Measurements from ENCODE around the gene HGFAC.

HGFAC gene

GRCh38 chr4:3412257-3413020 lies 29.3 kb upstream of the HGFAC start:
- Histone ChIP-seq H3K9me3 (no peaks in the 10 kb centered on the region), H3K4me3 (ENCODE audit: low read depth in 1 of 2, low read length in 1 of 2) (no peak overlapping the region), H3K36me3 (no peaks in the 10 kb centered on the region), H3K4me1 (ENCODE audit: control insufficient read depth in 1 of 2, insufficient read depth in 1 of 2, low read depth in 1 of 2, low read length in 1 of 2) (no peaks in the 10 kb centered on the region), H3K27ac (no peak overlapping the region), H3K27me3 (no peaks in the 10 kb centered on the region)
- TF ChIP-seq CTCF (IDR thresholded peaks at IDR 0.05): no peak

GRCh38 chr4:3413217-3413671 lies 28.5 kb upstream of the HGFAC start:
- no peaks in the 10 kb centered on the region for H3K27me3 ChIP-seq
- H3K9me3 ChIP-seq: no peaks in the 10 kb centered on the region
- H3K4me1 ChIP-seq (ENCODE audit: control insufficient read depth in 1 of 2, insufficient read depth in 1 of 2, low read depth in 1 of 2, low read length in 1 of 2): no peaks in the 10 kb centered on the region
- no peak for TF ChIP-seq CTCF (IDR thresholded peaks at IDR 0.05)
- no peak overlapping the region for H3K4me3 ChIP-seq (ENCODE audit: low read depth in 1 of 2, low read length in 1 of 2)
- H3K27ac ChIP-seq: no peak overlapping the region
- no peaks in the 10 kb centered on the region for H3K36me3 ChIP-seq

GRCh38 chr4:3413675-3414420 lies 27.9 kb upstream of the HGFAC start:
- H3K9me3 ChIP-seq: no peaks in the 10 kb centered on the region
- no peak overlapping the region for H3K27ac ChIP-seq
- H3K36me3 ChIP-seq: no peaks in the 10 kb centered on the region
- no peaks in the 10 kb centered on the region for H3K4me1 ChIP-seq (ENCODE audit: control insufficient read depth in 1 of 2, insufficient read depth in 1 of 2, low read depth in 1 of 2, low read length in 1 of 2)
- no peak overlapping the region for H3K4me3 ChIP-seq (ENCODE audit: low read depth in 1 of 2, low read length in 1 of 2)
- TF ChIP-seq CTCF (IDR thresholded peaks at IDR 0.05): no peak
- H3K27me3 ChIP-seq: no peaks in the 10 kb centered on the region

DNA sequence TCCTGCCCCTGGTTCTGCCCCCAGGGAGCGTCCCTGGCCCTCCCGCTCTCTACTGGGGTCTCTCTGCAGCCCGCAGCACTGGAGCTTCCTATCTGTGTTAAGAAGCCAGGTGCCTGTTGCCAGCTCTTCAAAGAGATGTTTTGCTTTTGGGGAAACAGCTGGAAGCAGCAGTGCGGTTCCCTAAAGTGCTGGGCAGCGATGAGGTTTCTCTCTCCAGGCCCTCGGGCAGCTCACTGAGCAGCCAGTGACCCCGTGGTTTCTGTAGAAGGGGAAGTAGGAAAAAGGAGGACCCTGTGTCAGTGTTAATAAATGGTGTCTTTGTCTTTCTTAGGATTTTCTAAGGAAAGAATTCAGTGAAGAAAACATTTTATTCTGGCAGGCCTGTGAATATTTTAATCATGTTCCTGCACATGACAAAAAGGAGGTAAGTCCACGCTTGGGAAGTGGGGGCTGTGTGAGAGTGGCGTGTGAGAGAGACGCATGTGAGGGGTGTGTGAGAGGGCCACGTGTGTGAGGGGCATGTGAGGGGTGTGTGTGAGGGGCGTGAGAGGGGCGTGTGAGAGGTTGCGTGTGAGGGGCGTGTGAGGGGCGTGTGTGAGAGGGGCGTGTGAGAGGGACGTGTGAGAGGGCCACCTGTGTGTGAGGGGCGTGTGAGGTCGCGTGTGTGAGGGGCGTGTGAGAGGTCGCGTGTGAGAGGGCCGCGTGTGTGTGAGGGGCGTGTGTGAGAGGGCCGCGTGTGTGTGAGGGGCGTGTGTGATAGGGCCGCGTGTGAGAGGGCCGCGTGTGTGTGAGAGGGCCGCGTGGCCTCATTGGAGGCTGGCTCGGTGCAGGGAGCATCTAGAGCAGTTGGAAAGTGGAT lies 27.1 kb upstream of the HGFAC start:
- no peaks in the 10 kb centered on the region for H3K4me1 ChIP-seq (ENCODE audit: control insufficient read depth in 1 of 2, insufficient read depth in 1 of 2, low read depth in 1 of 2, low read length in 1 of 2)
- H3K27me3 ChIP-seq: no peaks in the 10 kb centered on the region
- no peak overlapping the region for H3K4me3 ChIP-seq (ENCODE audit: low read depth in 1 of 2, low read length in 1 of 2)
- no peaks in the 10 kb centered on the region for H3K9me3 ChIP-seq
- H3K36me3 ChIP-seq: no peaks in the 10 kb centered on the region
- H3K27ac ChIP-seq: no peak overlapping the region
- no peak for TF ChIP-seq CTCF (IDR thresholded peaks at IDR 0.05)

DNA sequence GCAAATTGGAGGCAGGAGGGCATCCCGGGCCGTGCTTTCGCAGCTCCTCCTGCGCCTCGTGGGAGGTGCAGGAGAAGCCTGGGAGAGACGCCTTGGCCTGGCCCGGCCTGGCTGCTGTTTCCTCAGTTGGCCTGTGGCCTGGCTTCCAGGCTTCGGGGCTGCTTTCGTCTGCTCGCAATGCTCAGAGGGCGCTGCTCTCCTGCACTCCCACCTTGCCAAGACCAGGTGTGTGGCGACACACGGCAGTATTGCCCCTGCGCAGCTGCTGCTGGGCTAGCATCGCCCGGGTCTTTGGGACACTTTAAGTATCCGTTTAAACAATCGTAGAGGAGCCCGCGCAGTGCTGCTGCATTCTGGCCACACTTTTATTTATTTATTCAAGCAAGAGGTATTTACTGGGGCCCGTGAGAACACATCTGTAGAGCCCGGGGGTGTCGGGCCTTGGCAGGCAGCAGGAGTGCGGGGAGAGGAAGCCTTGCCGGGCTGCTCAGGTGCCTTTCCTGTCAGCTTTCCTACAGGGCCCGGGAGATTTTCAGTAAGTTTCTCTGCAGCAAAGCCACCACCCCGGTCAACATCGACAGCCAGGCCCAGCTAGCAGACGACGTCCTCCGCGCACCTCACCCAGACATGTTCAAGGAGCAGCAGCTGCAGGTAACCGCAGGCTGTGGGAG lies 26.2 kb upstream of the HGFAC start:
- H3K4me3 ChIP-seq (ENCODE audit: low read depth in 1 of 2, low read length in 1 of 2): no peak overlapping the region
- H3K27me3 ChIP-seq: no peaks in the 10 kb centered on the region
- TF ChIP-seq CTCF (IDR thresholded peaks at IDR 0.05): no peak
- no peaks in the 10 kb centered on the region for H3K4me1 ChIP-seq (ENCODE audit: control insufficient read depth in 1 of 2, insufficient read depth in 1 of 2, low read depth in 1 of 2, low read length in 1 of 2)
- H3K9me3 ChIP-seq: no peaks in the 10 kb centered on the region
- no peaks in the 10 kb centered on the region for H3K36me3 ChIP-seq
- no peak overlapping the region for H3K27ac ChIP-seq

All from neutrophil (primary cell).